Measurements from ENCODE around the gene ISLR2.

The ISLR2 gene

GRCh38 chr15:74123658-74124057 is 6.7 kb upstream of the ISLR2 start:
- H3K4me3 ChIP-seq (ENCODE audit: low read depth, low read length) = no peak overlapping the region
- DNase-seq (ENCODE audit: low read depth) = no peak
- TF ChIP-seq CTCF (IDR thresholded peaks at IDR 0.05; ENCODE audit: low read depth, low read length) = no peak
- TF ChIP-seq POLR2A (IDR thresholded peaks at IDR 0.05; ENCODE audit: extremely low read depth, insufficient read length) = no peak
- no peak for TF ChIP-seq MYC (IDR thresholded peaks at IDR 0.05; ENCODE audit: low read depth, low read length)
- TF ChIP-seq MAX (IDR thresholded peaks at IDR 0.05; ENCODE audit: low read depth, low read length) = no peak

GRCh38 chr15:74124196-74124595 is 6.2 kb upstream of the ISLR2 start:
- TF ChIP-seq CTCF (IDR thresholded peaks at IDR 0.05; ENCODE audit: low read depth, low read length) (no peak), MAX (IDR thresholded peaks at IDR 0.05; ENCODE audit: low read depth, low read length) (no peak), MYC (IDR thresholded peaks at IDR 0.05; ENCODE audit: low read depth, low read length) (no peak), POLR2A (IDR thresholded peaks at IDR 0.05; ENCODE audit: extremely low read depth, insufficient read length) (no peak)
- H3K4me3 ChIP-seq (ENCODE audit: low read depth, low read length) = no peak overlapping the region
- DNase-seq (ENCODE audit: low read depth) = no peak

DNA sequence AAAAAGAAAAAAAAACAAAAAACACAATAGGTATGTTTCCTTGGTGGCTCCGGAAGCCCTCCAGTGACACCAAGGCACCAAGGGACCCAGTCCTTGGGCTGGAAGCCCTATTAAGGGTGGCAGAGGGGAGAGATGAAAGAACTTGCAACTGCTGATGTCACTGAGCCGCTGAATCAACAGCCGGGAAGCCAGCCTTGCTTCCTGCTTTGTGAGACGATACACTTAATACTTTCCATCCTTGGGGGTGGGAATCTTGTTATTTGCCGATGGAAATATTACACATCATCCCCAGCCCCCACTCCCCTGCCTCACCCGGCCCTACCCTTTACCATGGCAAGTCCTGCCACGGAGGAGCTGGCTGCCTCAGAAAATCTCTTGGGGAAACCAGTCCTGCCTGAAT is 5.6 kb upstream of the ISLR2 start:
- no peak for DNase-seq (ENCODE audit: low read depth)
- H3K4me3 ChIP-seq (ENCODE audit: low read depth, low read length) = no peak overlapping the region
- TF ChIP-seq MAX (IDR thresholded peaks at IDR 0.05; ENCODE audit: low read depth, low read length) = no peak
- TF ChIP-seq MYC (IDR thresholded peaks at IDR 0.05; ENCODE audit: low read depth, low read length) = no peak
- TF ChIP-seq CTCF (IDR thresholded peaks at IDR 0.05; ENCODE audit: low read depth, low read length) = no peak

- no peak overlapping the region for H3K4me3 ChIP-seq (ENCODE audit: low read depth, low read length)
Observed at GRCh38 chr15:74127255-74127953, 3.0 kb upstream of the ISLR2 start.

DNA sequence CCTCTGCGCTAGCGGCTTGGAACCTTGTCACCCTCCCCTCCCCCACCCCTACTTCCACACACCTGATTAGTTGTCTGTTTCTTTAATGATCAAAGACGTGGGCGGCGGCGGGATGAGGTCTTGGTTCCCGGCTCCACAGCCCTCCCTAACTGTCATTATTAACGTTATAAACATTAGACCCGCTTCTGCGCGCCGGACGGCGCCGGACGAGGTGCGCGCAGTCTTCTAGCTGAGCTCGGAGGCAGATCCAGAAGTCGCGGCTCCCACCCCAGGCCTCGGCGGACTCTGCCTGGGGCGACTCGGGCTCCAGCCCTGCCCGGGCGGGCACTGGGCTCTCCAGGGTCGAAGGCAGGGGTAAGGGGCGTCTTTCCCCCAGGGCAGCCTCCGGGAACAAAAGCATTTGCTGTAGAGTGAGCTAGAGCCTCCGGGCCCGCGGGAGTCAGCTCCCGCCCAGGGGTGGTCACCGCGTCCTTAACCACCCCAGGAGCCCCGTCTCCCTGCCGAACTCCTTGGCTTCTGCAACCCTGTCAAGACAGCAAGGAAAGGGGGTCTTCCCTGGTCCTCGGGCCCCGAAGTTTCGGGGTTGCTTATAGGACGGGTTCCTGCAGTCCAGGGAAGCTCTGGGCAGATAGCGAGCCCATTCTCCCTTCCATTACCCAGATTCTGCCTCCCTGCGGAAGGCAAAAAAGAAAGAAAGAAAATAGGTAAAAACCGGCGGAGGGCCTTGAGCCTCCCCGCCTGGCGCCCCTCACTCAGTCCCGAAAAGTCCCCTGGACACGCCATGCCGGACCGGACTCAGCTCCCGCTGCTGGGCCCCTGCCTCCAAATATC is 2.2 kb upstream of the ISLR2 start:
- TF ChIP-seq MYC (IDR thresholded peaks at IDR 0.05; ENCODE audit: low read depth, low read length) (no peak), POLR2A (IDR thresholded peaks at IDR 0.05; ENCODE audit: extremely low read depth, insufficient read length) (no peak), CTCF (IDR thresholded peaks at IDR 0.05; ENCODE audit: low read depth, low read length) (no peak), MAX (IDR thresholded peaks at IDR 0.05; ENCODE audit: low read depth, low read length) (no peak)
- H3K4me3 ChIP-seq (ENCODE audit: low read depth, low read length) = no peak overlapping the region
- no peak for DNase-seq (ENCODE audit: low read depth)

More at GRCh38 chr15:74127255-74127953, 3.0 kb upstream of the ISLR2 start:
- TF ChIP-seq CTCF (IDR thresholded peaks at IDR 0.05; ENCODE audit: low read depth, low read length) (peak; percentile 93), MAX (IDR thresholded peaks at IDR 0.05; ENCODE audit: low read depth, low read length) (peak; percentile 65; the same call in 1 of the 2 replicates), POLR2A (IDR thresholded peaks at IDR 0.05; ENCODE audit: extremely low read depth, insufficient read length) (no peak), MYC (IDR thresholded peaks at IDR 0.05; ENCODE audit: low read depth, low read length) (peak; percentile 67)
- peak; percentile 95 for DNase-seq (ENCODE audit: low read depth)

Data from NB4 (cell line).